Measurements from ENCODE around the gene CSRNP3.
"Not testable (repeated sequence)": the region's sequence is repeated elsewhere in the genome, so short reads cannot be mapped to it uniquely, and the experiment has no call there.

CSRNP3 gene

DNA sequence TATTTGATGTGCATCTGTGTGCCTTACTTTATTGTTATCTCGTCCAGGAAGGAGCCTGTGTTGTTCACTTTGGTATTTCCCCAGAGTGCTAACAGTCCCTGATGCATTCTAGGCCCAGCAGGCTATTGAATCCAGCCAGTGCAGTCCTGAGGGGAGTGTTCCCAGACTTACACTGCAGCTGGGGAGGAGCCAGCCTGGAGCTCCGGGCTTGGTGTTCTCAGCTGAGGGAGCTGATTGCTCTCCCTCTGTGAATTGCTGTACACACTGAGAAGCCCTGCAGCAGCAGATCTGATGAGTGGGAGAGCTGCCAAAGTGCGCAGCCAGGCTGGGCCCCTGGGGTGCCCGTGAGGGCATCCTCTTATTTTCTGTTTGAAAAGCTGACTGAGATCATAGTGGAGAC lies 165.4 kb downstream of the CSRNP3 start:
- peak; percentile 73 for DNase-seq (ENCODE audit: low spot score)

DNA sequence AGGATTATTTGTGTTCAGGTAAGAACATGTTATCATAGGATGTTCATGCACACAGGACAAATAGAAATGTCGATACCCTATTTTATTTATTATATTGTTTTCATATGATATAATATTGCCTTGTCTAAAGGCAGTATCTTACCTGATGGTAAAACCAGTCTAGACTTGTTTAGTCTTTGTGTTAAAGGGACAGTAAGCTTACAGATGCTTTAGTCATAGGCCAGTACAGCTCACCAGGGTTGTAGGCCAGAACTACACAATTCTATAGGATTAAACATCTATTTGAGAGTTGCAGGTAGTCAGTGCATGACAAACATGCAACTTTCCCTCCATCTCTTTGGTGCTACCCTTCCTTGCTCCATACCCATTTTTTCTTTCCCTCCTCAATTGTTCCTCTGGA lies 166.0 kb downstream of the CSRNP3 start:
- DNase-seq (ENCODE audit: low spot score): no peak

- no peak for DNase-seq (ENCODE audit: low spot score)
Measured at GRCh38 chr2:165636959-165637358, 167.5 kb downstream of the CSRNP3 start.

DNA sequence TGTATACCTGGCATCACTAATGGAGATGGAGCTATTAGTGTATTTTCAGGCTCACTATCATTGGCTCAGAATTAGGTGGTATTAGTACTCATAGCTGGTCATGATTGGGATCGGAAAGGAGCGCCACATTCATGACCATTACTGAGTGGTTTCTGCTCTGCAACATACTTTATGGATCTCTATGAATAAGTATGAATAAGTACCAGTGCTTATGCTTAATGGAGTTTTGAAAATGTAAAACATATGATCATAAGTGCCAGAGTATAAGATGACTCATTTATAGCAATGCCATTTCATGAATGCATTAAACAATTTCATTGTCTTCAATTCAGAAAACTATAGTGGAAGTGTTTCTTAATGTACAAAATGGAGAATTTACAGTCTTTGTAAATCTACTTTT lies 167.9 kb downstream of the CSRNP3 start:
- DNase-seq (ENCODE audit: low spot score): no peak

- no peak for DNase-seq (ENCODE audit: low spot score)
Measured at GRCh38 chr2:165639504-165639903, 170.0 kb downstream of the CSRNP3 start.

DNA sequence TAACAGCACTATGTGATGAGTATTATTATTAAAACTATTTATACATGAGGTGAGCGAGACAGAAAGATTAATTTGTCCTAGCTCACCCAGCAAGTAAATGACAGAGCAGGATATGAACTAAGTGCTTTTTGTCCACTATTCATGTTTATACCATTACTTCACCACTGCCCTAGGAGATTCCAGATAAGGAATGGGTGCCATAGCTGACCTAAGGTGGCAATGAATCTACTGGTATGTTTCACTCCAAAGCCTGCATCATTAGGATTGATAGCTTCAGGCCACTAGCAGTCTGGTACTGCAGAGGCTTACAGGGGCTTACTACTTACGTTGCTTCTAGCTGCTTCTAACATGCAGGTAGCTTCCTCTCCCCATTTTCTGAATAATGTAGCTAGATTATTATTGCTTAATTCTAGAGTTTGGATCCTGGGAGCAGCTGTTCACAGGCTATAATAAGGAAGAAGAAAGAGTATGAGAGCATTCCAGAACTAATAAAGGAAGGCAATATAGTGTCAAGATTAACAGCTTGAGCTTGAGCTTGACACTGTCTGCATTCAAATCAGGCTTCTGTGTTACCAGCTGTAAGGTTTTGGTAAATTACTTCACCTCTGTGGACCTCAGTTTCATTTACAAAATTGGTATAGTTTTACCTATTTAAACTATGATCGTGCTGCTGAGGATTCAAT lies 170.9 kb downstream of the CSRNP3 start:
- no peak for DNase-seq (ENCODE audit: low spot score)

GRCh38 chr2:165645930-165646831 lies 176.7 kb downstream of the CSRNP3 start:
- DNase-seq (ENCODE audit: low spot score): no peak

DNA sequence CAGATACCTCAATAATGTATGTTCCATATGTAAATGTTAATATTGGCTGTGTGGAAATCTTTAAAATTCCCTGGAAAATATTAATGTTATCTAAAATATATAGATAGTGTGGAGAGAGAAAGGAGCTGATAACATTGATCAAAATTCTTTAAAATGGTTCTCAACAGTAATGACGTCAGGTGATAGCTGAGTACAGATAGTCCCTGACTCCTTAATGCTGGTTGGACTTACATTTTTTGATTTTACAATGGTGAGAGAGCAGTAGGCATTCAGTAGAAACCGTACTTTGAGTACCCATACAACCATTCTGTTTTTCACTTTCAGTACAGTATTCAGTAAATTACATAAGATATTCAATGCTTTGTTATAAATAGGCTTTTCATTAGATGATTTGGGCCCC lies 177.9 kb downstream of the CSRNP3 start:
- DNase-seq (ENCODE audit: low spot score): no peak

DNA sequence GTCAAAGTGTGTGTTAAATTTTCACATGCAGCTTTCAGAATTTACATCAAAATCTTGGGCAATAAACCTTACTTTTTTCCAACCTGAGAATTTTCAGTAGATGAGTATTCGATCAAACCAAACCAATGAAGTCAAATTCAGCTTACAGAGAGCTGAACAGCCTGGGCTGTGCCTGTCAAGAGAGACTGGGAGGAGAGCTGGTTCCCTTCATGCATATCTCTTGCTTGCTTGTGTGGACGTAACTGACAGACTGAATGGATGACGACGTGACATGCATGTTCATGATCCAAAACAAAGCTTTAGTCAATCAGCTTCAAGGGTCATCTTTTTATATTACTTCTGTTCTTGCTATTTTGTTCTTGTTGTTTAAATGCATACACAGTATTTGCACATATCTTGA lies 179.3 kb downstream of the CSRNP3 start:
- no peak for DNase-seq (ENCODE audit: low spot score)

DNA sequence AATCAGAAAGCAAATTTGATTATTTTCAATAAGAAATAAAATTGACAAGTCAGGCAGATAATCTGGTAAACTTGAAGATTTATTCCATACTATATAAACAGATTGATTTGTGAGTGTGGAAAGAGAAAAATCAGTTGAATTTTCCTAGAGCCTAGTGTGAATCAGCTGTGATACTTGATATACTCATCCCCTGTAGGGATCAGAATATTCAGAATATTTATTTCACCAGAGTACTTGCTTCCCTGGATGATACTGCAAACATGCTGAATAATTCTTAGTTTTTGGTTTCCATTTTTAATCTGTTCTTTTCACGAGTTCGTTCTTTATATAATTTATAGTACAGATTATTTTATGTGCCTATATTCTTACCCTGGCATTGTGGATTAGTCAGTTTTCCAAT lies 181.7 kb downstream of the CSRNP3 start:
- no peak for DNase-seq (ENCODE audit: low spot score)

GRCh38 chr2:165655661-165656060 lies 186.2 kb downstream of the CSRNP3 start:
- DNase-seq (ENCODE audit: low spot score): no peak

- no peak for DNase-seq (ENCODE audit: low spot score)
Measured at GRCh38 chr2:165660361-165660760, 190.9 kb downstream of the CSRNP3 start.

DNA sequence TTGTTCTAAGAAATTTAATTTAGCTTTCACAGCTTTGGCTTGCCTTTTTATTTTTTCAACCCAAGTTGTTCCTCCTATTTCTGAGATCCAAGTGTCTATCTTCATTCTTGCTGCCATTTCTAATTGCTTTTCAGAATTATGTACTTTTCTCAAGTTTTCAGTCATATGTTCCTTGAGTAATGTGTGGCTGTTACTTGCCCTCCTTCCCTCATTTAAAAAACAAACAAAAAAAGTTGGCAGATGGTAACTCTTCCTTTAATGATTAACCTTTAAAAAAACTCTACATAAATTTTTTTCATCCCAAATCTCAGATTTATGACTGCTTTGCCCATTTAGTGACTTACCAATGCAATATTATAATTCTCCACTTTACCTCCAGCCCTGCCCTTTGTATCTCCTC lies 193.2 kb downstream of the CSRNP3 start:
- no peak for DNase-seq (ENCODE audit: low spot score)

DNA sequence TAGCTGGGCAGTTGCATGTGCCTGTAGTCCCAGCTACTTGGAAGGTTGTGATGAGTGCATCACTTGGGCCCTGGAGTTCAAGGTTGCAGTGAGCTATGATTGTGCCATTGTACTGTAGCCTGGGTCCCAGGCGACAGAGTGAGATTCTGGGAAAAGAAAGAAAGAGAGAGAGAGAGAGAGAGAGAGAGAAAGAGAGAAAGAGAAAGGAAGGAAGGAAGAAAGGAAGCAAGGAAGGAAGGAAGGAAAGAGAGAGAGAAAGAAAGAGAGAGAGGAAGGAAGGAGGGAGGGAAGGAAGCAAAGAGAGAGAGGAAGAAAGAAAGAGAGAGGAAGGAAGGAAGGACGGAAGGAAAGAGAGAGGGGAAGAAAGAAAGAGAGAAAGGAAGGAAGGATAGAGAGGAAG lies 196.1 kb downstream of the CSRNP3 start:
- DNase-seq (ENCODE audit: low spot score): no peak

DNA sequence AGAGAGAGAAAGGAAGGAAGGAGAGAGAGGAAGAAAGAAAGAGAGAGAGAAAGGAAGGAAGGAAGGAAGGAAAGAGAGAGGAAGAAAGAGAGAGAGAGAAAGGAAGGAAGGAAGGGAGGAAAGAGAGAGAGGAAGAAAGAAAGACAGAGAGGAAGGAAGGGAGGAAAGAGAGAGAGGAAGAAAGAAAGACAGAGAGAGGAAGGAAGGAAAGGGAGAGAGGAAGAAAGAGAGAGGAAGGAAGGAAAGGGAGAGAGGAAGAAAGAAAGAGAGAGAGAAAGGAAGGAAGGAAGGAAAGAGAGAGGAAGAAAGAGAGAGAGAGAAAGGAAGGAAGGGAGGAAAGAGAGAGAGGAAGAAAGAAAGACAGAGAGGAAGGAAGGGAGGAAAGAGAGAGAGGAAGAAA lies 196.6 kb downstream of the CSRNP3 start:
- not testable (repeated sequence) for DNase-seq (ENCODE audit: low spot score)

GRCh38 chr2:165666605-165667004 lies 197.1 kb downstream of the CSRNP3 start:
- no peak for DNase-seq (ENCODE audit: low spot score)

GRCh38 chr2:165667375-165667774 lies 197.9 kb downstream of the CSRNP3 start:
- DNase-seq (ENCODE audit: low spot score): no peak

DNA sequence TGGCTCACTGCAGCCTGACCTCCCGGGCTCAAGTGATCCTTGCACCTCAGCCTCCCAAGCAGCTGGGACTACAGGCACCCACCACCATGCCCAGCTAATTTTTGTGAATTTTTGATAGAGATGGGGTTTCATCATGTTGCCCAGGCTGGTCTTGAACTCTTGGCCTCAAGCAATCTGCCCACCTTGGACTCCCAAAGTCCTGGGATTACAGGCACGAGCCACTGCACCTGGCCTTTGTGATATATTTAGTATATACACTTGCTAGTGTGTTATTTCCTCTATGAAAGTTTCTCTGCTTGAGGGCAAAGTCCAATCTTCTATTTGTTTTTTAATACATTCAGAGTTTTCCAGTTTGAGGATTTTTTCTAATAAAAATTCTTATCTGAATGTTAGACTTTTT lies 205.3 kb downstream of the CSRNP3 start:
- DNase-seq (ENCODE audit: low spot score): no peak

DNA sequence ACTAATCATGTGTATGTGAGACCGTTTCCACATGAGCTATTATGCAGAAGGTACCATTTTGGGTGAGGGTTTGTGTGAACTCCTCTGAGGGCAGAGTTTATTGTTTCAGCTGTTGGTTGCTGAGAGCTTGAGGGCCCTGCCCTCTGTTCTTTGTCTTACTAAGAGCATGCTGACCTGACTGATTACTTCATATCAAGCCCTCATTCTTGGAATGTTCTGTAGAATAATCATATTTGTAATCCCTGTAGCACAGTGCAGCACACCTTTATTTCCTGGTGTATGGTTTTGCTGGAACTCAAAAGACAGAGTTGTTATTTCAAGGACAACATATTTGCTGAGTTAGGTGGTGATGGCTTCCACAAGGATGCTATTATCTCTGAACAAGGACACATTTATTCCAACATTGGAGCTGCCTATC lies 206.1 kb downstream of the CSRNP3 start:
- DNase-seq (ENCODE audit: low spot score): no peak

- no peak for DNase-seq (ENCODE audit: low spot score)
Measured at GRCh38 chr2:165678882-165679281, 209.4 kb downstream of the CSRNP3 start.

GRCh38 chr2:165679621-165680020 lies 210.1 kb downstream of the CSRNP3 start:
- no peak for DNase-seq (ENCODE audit: low spot score)

- no peak for DNase-seq (ENCODE audit: low spot score)
Measured at GRCh38 chr2:165681841-165682240, 212.3 kb downstream of the CSRNP3 start.

- no peak for DNase-seq (ENCODE audit: low spot score)
Measured at GRCh38 chr2:165682546-165682945, 213.0 kb downstream of the CSRNP3 start.

- no peak for DNase-seq (ENCODE audit: low spot score)
Measured at GRCh38 chr2:165686800-165687199, 217.3 kb downstream of the CSRNP3 start.

All from ecto neural progenitor cell (in vitro differentiated cells).